Measurements from ENCODE around the gene TSC22D4.

The TSC22D4 gene

GRCh38 chr7:100478958-100479660 lies at the start of gene TSC22D4 (continued):
- TF ChIP-seq TSHZ1 (tag by site-specific recombination; IDR thresholded peaks at IDR 0.05; ENCODE audit: borderline replicate concordance): 0 out of 2 replicates have a peak, but pooled peaks have one; percentile 9
- peak; percentile 81 for TF ChIP-seq PRDM10 (tag by site-specific recombination; IDR thresholded peaks at IDR 0.05)
- TF ChIP-seq ZIC2 (tag by site-specific recombination; IDR thresholded peaks at IDR 0.05): peak; percentile 99
- no peak for TF ChIP-seq TRIM28 (IDR thresholded peaks at IDR 0.05; ENCODE audit: borderline replicate concordance, low read length)
- peak; percentile 94 for TF ChIP-seq ZNF610 (tag by site-specific recombination; IDR thresholded peaks at IDR 0.05; ENCODE audit: borderline replicate concordance)
- TF ChIP-seq ZBTB49 (tag by site-specific recombination; IDR thresholded peaks at IDR 0.05; ENCODE audit: low read depth): no peak
- no peak for TF ChIP-seq RBAK (tag by site-specific recombination; IDR thresholded peaks at IDR 0.05)
- no peak for TF ChIP-seq ZNF707 (tag by site-specific recombination; IDR thresholded peaks at IDR 0.05)
- no peak for TF ChIP-seq ZNF548 (tag by site-specific recombination; IDR thresholded peaks at IDR 0.05)
- TF ChIP-seq ZNF155 (tag by site-specific recombination; IDR thresholded peaks at IDR 0.05): no peak
- no peak for TF ChIP-seq PBX3 (CRISPR knock-in tag; IDR thresholded peaks at IDR 0.05)
- no peak for TF ChIP-seq ZSCAN16 (tag by site-specific recombination; IDR thresholded peaks at IDR 0.05)
- no peak for TF ChIP-seq ZNF776 (tag by site-specific recombination; IDR thresholded peaks at IDR 0.05; ENCODE audit: borderline replicate concordance)
- no peak for TF ChIP-seq ZNF302 (tag by site-specific recombination; IDR thresholded peaks at IDR 0.05; ENCODE audit: low read depth)
- TF ChIP-seq ZNF830 (tag by site-specific recombination; IDR thresholded peaks at IDR 0.05; ENCODE audit: low read depth): no peak
- TF ChIP-seq ZNF175 (tag by site-specific recombination; IDR thresholded peaks at IDR 0.05): no peak
- no peak for TF ChIP-seq ZNF157 (tag by site-specific recombination; IDR thresholded peaks at IDR 0.05)
- TF ChIP-seq ZNF658 (tag by site-specific recombination; IDR thresholded peaks at IDR 0.05): no peak
- peak; percentile 86 for TF ChIP-seq ZSCAN18 (tag by site-specific recombination; IDR thresholded peaks at IDR 0.05)
- no peak for TF ChIP-seq ZNF837 (tag by site-specific recombination; IDR thresholded peaks at IDR 0.05)
- TF ChIP-seq MZF1 (tag by site-specific recombination; IDR thresholded peaks at IDR 0.05; ENCODE audit: borderline replicate concordance): peak; percentile 81
- TF ChIP-seq ZNF350 (tag by site-specific recombination; IDR thresholded peaks at IDR 0.05): no peak
- no peak for TF ChIP-seq ZNF214 (tag by site-specific recombination; IDR thresholded peaks at IDR 0.05; ENCODE audit: borderline replicate concordance)
- TF ChIP-seq ZNF26 (tag by site-specific recombination; IDR thresholded peaks at IDR 0.05): no peak
- TF ChIP-seq ZNF747 (tag by site-specific recombination; IDR thresholded peaks at IDR 0.05): no peak
- TF ChIP-seq ZNF560 (tag by site-specific recombination; IDR thresholded peaks at IDR 0.05; ENCODE audit: borderline replicate concordance): no peak
